Mesendoderm (in vitro differentiated cells): ENCODE results near the gene RNF103.

Experiments
- DNase-seq: peaks from one replicate; pipeline ENCODE4 v3.0.0; 2013
- H2AK5ac ChIP-seq: 2 replicates; pipeline ENCODE4 v1.6.1; 2013; ENCODE audit warnings: low read length, inconsistent platforms
- H2BK120ac ChIP-seq: 2 replicates; pipeline ENCODE4 v1.6.1; 2013; ENCODE audit warnings: low read depth, mild to moderate bottlenecking, low read length, moderate library complexity, mixed read lengths
- H2BK15ac ChIP-seq: replicated peaks from 2 replicates; pipeline ENCODE4 v1.6.1; 2013; ENCODE audit warnings: low read depth, mild to moderate bottlenecking, moderate library complexity
- H2BK5ac ChIP-seq: 2 replicates; pipeline ENCODE4 v1.6.1; 2013; ENCODE audit warnings: low read length, inconsistent platforms
- H3K18ac ChIP-seq: 2 replicates; pipeline ENCODE4 v1.6.1; 2013; ENCODE audit warnings: mild to moderate bottlenecking, low read length, mixed read lengths
- H3K23ac ChIP-seq: one replicate; pipeline ENCODE4 v1.6.1; 2013; ENCODE audit warnings: low read length
- H3K27ac ChIP-seq: 2 replicates; pipeline ENCODE4 v1.5.1; 2013; ENCODE audit warnings: low read depth, mild to moderate bottlenecking, inconsistent platforms, low read length, moderate library complexity
- H3K27me3 ChIP-seq: 2 replicates; pipeline ENCODE4 v1.6.1; 2013; ENCODE audit warnings: low read length, control low read depth, mild to moderate bottlenecking, inconsistent platforms; ENCODE audit not compliant: insufficient read depth, poor library complexity
- H3K36me3 ChIP-seq: 2 replicates; pipeline ENCODE4 v1.6.1; 2013; ENCODE audit warnings: low read length, inconsistent platforms; ENCODE audit not compliant: control insufficient read depth, insufficient read depth
- H3K4ac ChIP-seq: one replicate; pipeline ENCODE4 v1.6.1; 2013; ENCODE audit warnings: low read depth, mild to moderate bottlenecking, low read length, moderate library complexity
- H3K4me1 ChIP-seq: 2 replicates; pipeline ENCODE4 v1.6.1; 2013; ENCODE audit warnings: low read depth, low read length, inconsistent platforms; ENCODE audit not compliant: control insufficient read depth
- H3K4me2 ChIP-seq: 2 replicates; pipeline ENCODE4 v1.6.1; 2013; ENCODE audit warnings: low read length
- H3K4me3 ChIP-seq: 2 replicates; pipeline ENCODE4 v1.5.1; 2013; ENCODE audit warnings: mild to moderate bottlenecking, low read length
- H3K56ac ChIP-seq: one replicate; pipeline ENCODE4 v1.6.1; 2013; ENCODE audit warnings: low read length
- H3K79me1 ChIP-seq: 2 replicates; pipeline ENCODE4 v1.6.1; 2013; ENCODE audit warnings: low read length, inconsistent platforms
- H3K79me2 ChIP-seq: 2 replicates; pipeline ENCODE4 v1.6.1; 2013; ENCODE audit warnings: mild to moderate bottlenecking, low read length; ENCODE audit not compliant: control insufficient read depth, insufficient read depth
- H3K9ac ChIP-seq: 2 replicates; pipeline ENCODE4 v1.6.1; 2013; ENCODE audit warnings: low read length, inconsistent platforms
- H4K5ac ChIP-seq: one replicate; pipeline ENCODE4 v1.6.1; 2013; ENCODE audit warnings: low read length
- H4K8ac ChIP-seq: one replicate; pipeline ENCODE4 v1.6.1; 2013; ENCODE audit warnings: low read depth, mild to moderate bottlenecking, control low read depth, low read length, moderate library complexity
- WGBS: extraction: QIAGEN DNeasy Blood & Tissue Kit; methylation state at CpG from one replicate; pipeline ENCODE4 v1.1.7; 2013; ENCODE audit warnings: low lambda C conversion rate, missing lambda C conversion rate; ENCODE audit not compliant: insufficient coverage; ENCODE audit errors: extremely low coverage; 5-methylcytosine and 5-hydroxymethylcytosine counted together

The RNF103 gene

GRCh38 chr2:86622519-86623042 lies 1.1 kb downstream of the RNF103 start:
- H3K36me3 ChIP-seq: no peaks in the 10 kb centered on the region
- no peak overlapping the region for H2AK5ac ChIP-seq
- peak overlapping the region; percentile 75 for H3K18ac ChIP-seq
- no peak overlapping the region for H3K23ac ChIP-seq
- H2BK120ac ChIP-seq: no peak overlapping the region
- no peak overlapping the region for H3K4ac ChIP-seq
- H3K56ac ChIP-seq: peak overlapping the region; percentile 86
- H4K8ac ChIP-seq: no peak overlapping the region
- peak overlapping the region; percentile 89 for H3K4me3 ChIP-seq
- no peaks in the 10 kb centered on the region for H3K79me1 ChIP-seq
- no peak overlapping the region for H2BK15ac ChIP-seq
- H3K27me3 ChIP-seq: no peaks in the 10 kb centered on the region
- DNase-seq: peak; percentile 43
- no peaks in the 10 kb centered on the region for H3K4me1 ChIP-seq
- H4K5ac ChIP-seq: no peak overlapping the region
- peak overlapping the region; percentile 98 for H3K27ac ChIP-seq
- no CpG with 5 or more reads among the region's 29 CpGs for WGBS
- H3K9ac ChIP-seq: peak overlapping the region; percentile 81
- H2BK5ac ChIP-seq: no peak overlapping the region
- no peaks in the 10 kb centered on the region for H3K79me2 ChIP-seq
- H3K4me2 ChIP-seq: peak overlapping the region; percentile 96

DNA sequence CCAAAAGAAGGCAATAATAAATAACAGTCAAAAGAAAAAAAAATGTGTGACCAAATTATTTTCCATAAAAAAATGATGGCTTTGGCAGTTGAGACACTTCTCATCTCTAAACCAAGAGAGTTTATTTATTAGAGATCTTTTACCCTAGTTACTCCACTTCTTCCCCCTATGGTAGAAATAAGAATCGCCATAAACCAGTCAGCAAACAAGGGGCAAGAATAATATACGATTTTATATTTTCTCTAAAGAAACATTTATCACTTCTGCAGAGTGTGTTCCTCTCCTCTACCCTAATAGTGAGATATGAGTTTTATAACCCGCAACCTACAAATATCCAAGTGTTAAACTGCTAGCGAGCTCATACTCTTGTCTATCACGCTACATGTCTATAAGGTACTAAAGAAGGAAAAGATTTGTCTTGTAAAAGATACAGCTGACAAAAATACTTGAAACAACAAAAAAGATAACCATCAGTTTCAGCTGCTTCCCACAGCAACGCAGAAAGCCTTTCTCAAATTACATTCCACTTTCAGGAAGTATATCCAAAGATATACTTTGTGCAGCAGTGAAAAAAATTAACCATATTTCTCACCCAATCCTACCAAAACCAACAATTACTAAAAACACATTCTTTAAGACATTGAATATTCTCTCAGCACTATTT lies 2.3 kb downstream of the RNF103 start:
- no peak overlapping the region for H4K5ac ChIP-seq
- no peak overlapping the region for H3K56ac ChIP-seq
- H3K27ac ChIP-seq: no peak overlapping the region
- no peak overlapping the region for H3K4ac ChIP-seq
- H3K4me3 ChIP-seq: no peak overlapping the region
- H3K4me1 ChIP-seq: no peaks in the 10 kb centered on the region
- no peak overlapping the region for H2BK15ac ChIP-seq
- H3K9ac ChIP-seq: no peak overlapping the region
- no peaks in the 10 kb centered on the region for H3K27me3 ChIP-seq
- no peak for DNase-seq
- H2BK5ac ChIP-seq: no peak overlapping the region
- no peak overlapping the region for H3K23ac ChIP-seq
- no peak overlapping the region for H4K8ac ChIP-seq
- WGBS: no CpG with 5 or more reads among the region's 6 CpGs
- no peaks in the 10 kb centered on the region for H3K79me2 ChIP-seq
- H3K36me3 ChIP-seq: no peaks in the 10 kb centered on the region
- no peak overlapping the region for H2AK5ac ChIP-seq
- no peak overlapping the region for H2BK120ac ChIP-seq
- H3K18ac ChIP-seq: no peak overlapping the region
- H3K79me1 ChIP-seq: no peaks in the 10 kb centered on the region
- H3K4me2 ChIP-seq: no peak overlapping the region

DNA sequence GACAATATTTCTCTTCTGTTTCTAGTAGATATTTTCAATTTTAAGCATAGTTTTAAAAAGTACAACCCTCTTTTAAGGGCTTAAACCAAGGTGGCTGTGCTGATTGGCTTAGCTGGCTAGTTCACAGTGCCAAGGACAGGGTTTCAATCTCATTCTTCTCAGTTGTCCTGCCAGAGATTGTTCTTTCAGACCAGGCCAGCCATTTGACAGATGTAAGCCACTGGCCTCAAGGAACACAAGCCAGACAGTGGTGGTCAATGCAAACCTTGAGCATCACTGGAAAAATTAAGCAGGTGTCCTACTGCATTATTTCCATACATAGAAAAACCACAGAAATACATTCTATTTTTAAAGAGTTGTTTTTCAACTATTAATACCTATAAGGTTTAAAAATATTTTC lies 5.9 kb downstream of the RNF103 start:
- Histone ChIP-seq H4K5ac (no peak overlapping the region), H3K23ac (no peak overlapping the region), H3K4me2 (no peak overlapping the region), H3K4me3 (no peak overlapping the region), H3K18ac (no peak overlapping the region), H3K36me3 (no peaks in the 10 kb centered on the region), H3K9ac (no peak overlapping the region), H3K27ac (no peak overlapping the region), H4K8ac (no peak overlapping the region), H3K79me1 (no peaks in the 10 kb centered on the region), H3K79me2 (no peaks in the 10 kb centered on the region), H2AK5ac (no peak overlapping the region), H3K56ac (no peak overlapping the region), H3K27me3 (no peaks in the 10 kb centered on the region), H3K4me1 (no peaks in the 10 kb centered on the region), H2BK5ac (no peak overlapping the region), H3K4ac (no peak overlapping the region), H2BK15ac (no peak overlapping the region), H2BK120ac (no peak overlapping the region)
- no peak for DNase-seq

GRCh38 chr2:86617153-86617552 lies 6.5 kb downstream of the RNF103 start:
- H3K27ac ChIP-seq: no peak overlapping the region
- H2AK5ac ChIP-seq: no peak overlapping the region
- no peak overlapping the region for H3K23ac ChIP-seq
- H3K56ac ChIP-seq: no peak overlapping the region
- no peak for DNase-seq
- no peak overlapping the region for H2BK5ac ChIP-seq
- H3K4me2 ChIP-seq: no peak overlapping the region
- H4K8ac ChIP-seq: no peak overlapping the region
- no peaks in the 10 kb centered on the region for H3K79me1 ChIP-seq
- no peak overlapping the region for H2BK15ac ChIP-seq
- H3K4me1 ChIP-seq: no peaks in the 10 kb centered on the region
- no peak overlapping the region for H3K4me3 ChIP-seq
- H2BK120ac ChIP-seq: no peak overlapping the region
- no peak overlapping the region for H3K4ac ChIP-seq
- no peaks in the 10 kb centered on the region for H3K36me3 ChIP-seq
- WGBS: no CpG with 5 or more reads among the region's 3 CpGs
- no peaks in the 10 kb centered on the region for H3K27me3 ChIP-seq
- H3K9ac ChIP-seq: no peak overlapping the region
- H4K5ac ChIP-seq: no peak overlapping the region
- H3K79me2 ChIP-seq: no peaks in the 10 kb centered on the region
- no peak overlapping the region for H3K18ac ChIP-seq

DNA sequence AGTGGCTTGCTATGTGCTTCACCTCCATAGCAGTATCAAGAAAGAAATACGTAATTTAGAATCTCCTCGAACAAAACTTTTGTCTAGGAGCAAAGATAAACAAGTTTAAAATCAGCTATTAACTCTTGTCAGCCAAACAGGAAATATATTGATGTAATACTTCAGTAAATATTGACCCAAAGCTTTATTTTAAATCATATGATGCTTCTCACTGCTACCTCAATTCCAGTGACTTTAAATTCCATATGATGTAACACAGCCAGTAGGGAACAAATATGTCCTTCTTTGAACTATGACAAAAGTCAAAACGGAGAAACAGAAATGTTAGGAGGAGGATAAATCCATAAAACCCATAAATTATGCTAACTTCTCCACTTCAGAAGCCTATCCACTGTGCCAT lies 7.2 kb downstream of the RNF103 start:
- no peak for DNase-seq

GRCh38 chr2:86615596-86615995 lies 8.1 kb downstream of the RNF103 start:
- Histone ChIP-seq H3K9ac (no peak overlapping the region), H2AK5ac (no peak overlapping the region), H3K4me2 (no peak overlapping the region), H3K4ac (no peak overlapping the region), H3K4me1 (no peaks in the 10 kb centered on the region), H3K27me3 (no peaks in the 10 kb centered on the region), H3K27ac (no peak overlapping the region), H3K4me3 (no peak overlapping the region), H3K56ac (no peak overlapping the region), H4K5ac (no peak overlapping the region), H2BK5ac (no peak overlapping the region), H4K8ac (no peak overlapping the region), H3K79me2 (no peaks in the 10 kb centered on the region), H3K18ac (no peak overlapping the region), H3K23ac (no peak overlapping the region), H3K36me3 (no peaks in the 10 kb centered on the region), H2BK120ac (no peak overlapping the region), H3K79me1 (no peaks in the 10 kb centered on the region), H2BK15ac (no peak overlapping the region)
- no peak for DNase-seq

More for the DNA sequence above, 7.2 kb downstream of the RNF103 start:
- Histone ChIP-seq H3K23ac (no peak overlapping the region), H3K79me2 (no peaks in the 10 kb centered on the region), H3K27ac (no peak overlapping the region), H3K4me2 (no peak overlapping the region), H2AK5ac (no peak overlapping the region), H3K18ac (no peak overlapping the region), H2BK15ac (no peak overlapping the region), H3K4ac (no peak overlapping the region), H4K8ac (no peak overlapping the region), H3K56ac (no peak overlapping the region), H3K36me3 (no peaks in the 10 kb centered on the region), H3K9ac (no peak overlapping the region), H3K4me1 (no peaks in the 10 kb centered on the region), H2BK120ac (no peak overlapping the region), H4K5ac (no peak overlapping the region), H3K4me3 (no peak overlapping the region), H3K27me3 (no peaks in the 10 kb centered on the region), H2BK5ac (no peak overlapping the region), H3K79me1 (no peaks in the 10 kb centered on the region)
- WGBS: no CpG with 5 or more reads among the region's 3 CpGs
